ENCODE measurements around the gene PTGIS.

The PTGIS gene

DNA sequence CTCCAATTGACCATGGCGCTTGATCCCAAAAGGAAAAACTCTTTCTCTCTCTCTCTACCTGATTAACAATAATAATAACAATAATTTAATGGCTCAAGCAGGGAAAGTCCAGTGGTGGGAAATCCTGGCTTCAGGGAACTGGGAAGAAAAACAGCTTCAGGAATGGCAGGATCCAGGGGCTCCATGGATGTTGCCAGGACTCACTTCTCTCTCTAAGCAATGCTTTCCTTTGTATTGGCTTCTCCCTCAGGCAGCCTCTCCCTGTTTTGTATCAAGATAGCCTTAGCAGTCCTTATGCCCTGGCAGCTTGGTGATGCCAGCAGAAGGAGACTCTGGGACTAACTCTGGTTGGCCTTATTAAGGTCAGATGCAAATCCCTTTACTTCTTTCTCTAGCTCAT is 13.5 kb upstream of the PTGIS start:
- Histone ChIP-seq H3K9me3 (ENCODE audit: severe bottlenecking) (peaks cover 6% of the 10 kb centered on the region), H3K36me3 (no peaks in the 10 kb centered on the region), H3K27ac (no peak overlapping the region), H3K27me3 (ENCODE audit: insufficient read depth, low read depth, severe bottlenecking) (no peaks in the 10 kb centered on the region), H3K4me3 (ENCODE audit: low read depth, low read length) (no peak overlapping the region)
- TF ChIP-seq, protein P1, sequence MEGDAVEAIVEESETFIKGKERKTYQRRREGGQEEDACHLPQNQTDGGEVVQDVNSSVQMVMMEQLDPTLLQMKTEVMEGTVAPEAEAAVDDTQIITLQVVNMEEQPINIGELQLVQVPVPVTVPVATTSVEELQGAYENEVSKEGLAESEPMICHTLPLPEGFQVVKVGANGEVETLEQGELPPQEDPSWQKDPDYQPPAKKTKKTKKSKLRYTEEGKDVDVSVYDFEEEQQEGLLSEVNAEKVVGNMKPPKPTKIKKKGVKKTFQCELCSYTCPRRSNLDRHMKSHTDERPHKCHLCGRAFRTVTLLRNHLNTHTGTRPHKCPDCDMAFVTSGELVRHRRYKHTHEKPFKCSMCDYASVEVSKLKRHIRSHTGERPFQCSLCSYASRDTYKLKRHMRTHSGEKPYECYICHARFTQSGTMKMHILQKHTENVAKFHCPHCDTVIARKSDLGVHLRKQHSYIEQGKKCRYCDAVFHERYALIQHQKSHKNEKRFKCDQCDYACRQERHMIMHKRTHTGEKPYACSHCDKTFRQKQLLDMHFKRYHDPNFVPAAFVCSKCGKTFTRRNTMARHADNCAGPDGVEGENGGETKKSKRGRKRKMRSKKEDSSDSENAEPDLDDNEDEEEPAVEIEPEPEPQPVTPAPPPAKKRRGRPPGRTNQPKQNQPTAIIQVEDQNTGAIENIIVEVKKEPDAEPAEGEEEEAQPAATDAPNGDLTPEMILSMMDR (IDR thresholded peaks at IDR 0.05; ENCODE audit: low read depth, low read length) = no peak
- no peak for DNase-seq

DNA sequence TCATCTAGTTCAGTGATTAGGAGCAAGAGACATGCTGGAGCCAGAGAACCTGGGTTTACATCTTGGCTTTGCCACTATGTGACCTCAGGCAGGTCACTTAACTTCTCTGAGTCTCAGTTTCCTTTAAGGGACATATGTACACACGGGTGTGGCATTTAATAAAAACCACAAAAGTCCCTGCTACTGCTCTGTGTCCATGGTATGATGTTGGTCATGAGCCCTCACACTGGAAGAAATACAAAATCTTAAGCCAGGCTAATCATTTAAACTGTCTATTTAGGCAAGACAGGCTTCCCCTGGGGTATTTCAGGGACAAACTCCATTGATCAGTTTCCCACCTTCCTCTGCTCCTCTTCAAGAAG is 12.9 kb upstream of the PTGIS start:
- TF ChIP-seq, protein P1 (IDR thresholded peaks at IDR 0.05; ENCODE audit: low read depth, low read length) = no peak
- H3K36me3 ChIP-seq = no peaks in the 10 kb centered on the region
- H3K4me3 ChIP-seq (ENCODE audit: low read depth, low read length) = no peak overlapping the region
- DNase-seq = no peak
- no peak overlapping the region for H3K27ac ChIP-seq
- peaks cover 6% of the 10 kb centered on the region for H3K9me3 ChIP-seq (ENCODE audit: severe bottlenecking)
- no peaks in the 10 kb centered on the region for H3K27me3 ChIP-seq (ENCODE audit: insufficient read depth, low read depth, severe bottlenecking)

DNA sequence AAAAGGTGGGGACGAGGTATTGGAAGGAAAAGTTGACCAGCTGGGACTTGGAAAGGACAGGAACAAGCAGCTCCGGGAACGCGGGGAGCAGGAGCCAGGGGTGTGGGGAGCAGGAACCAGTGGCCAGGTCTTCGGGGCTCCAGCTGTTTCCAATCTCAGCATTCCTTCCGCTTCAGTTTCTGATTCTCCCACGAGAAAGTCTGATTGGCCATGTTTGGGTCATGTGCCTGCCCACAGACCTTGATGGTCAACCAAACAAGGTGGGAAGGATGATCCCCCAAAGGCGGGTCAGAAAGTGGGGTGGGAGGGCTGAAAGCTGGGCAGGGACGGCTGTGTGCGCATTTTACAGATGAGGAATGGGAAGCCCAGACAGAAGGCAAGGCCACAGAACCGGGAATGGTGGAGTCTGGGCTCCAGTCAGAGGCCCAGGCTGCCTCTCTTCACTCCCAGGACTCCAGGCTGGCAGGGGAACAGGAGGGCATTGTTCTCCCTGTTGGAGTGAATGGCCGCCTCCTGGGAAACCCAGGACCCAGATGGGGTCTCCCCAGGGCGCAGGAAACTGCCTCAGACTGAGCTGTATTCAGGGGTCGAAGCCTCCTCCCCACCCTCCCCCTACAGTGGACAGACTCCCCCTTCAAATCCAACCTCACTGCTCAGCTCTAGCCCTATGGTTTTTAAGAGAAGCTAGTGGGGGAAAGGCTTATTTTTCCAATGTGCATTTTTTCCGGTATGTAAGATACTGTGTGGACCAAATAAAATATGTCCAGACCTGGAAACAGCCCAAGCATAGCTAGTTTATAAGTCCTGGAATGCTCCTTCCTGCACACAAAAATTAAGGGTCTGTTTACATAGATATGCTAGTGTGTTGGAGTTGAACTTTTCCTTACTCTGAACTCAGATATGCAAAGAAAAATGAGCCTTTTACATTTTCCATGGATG is 12.2 kb upstream of the PTGIS start:
- no peaks in the 10 kb centered on the region for H3K36me3 ChIP-seq
- H3K9me3 ChIP-seq (ENCODE audit: severe bottlenecking) = peaks cover 6% of the 10 kb centered on the region
- DNase-seq = no peak
- H3K27ac ChIP-seq = no peak overlapping the region
- no peaks in the 10 kb centered on the region for H3K27me3 ChIP-seq (ENCODE audit: insufficient read depth, low read depth, severe bottlenecking)
- H3K4me3 ChIP-seq (ENCODE audit: low read depth, low read length) = no peak overlapping the region
- TF ChIP-seq, protein P1 (IDR thresholded peaks at IDR 0.05; ENCODE audit: low read depth, low read length) = no peak

DNA sequence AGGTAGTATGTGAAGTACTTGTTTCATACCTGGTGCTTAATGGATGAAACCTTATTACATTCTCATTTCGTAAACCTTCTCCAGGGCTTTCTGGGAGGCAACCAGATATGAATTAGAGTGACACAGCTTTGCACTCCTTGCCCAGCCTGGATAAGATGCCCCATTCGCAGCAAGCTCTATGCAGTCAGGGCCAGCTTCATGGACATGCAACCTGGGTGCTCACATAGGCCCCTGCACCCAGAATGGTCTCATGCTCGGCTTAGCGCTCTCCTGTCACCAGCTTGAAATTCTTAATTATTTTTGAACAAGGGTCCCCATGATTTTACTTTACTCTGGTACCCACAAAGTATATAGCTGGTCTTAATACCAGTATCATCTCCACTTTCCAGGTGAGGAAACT is 11.3 kb upstream of the PTGIS start:
- H3K27me3 ChIP-seq (ENCODE audit: insufficient read depth, low read depth, severe bottlenecking) = no peaks in the 10 kb centered on the region
- DNase-seq = no peak
- no peak overlapping the region for H3K27ac ChIP-seq
- H3K9me3 ChIP-seq (ENCODE audit: severe bottlenecking) = peaks cover 6% of the 10 kb centered on the region
- no peak overlapping the region for H3K4me3 ChIP-seq (ENCODE audit: low read depth, low read length)
- TF ChIP-seq, protein P1 (IDR thresholded peaks at IDR 0.05; ENCODE audit: low read depth, low read length) = no peak
- no peaks in the 10 kb centered on the region for H3K36me3 ChIP-seq

DNA sequence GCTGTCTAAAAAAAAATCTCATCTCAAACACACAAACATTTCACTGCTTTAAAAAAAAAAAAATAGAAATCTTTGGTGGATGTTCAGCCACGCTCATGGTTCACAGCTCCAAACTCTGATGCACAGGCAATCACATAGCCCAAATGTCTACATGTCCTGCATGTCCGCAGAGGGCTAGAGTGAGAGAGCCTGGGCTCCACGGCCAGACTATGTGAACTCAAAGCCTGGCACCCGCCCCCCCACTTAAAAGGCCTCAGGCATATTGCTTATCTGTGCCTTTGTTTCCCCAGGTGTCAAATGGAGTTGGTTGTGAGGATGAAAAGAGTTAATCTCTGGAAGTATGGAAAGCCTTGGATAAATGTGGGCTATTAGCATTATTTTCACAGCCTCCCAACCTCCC is 10.5 kb upstream of the PTGIS start:
- Histone ChIP-seq H3K36me3 (no peaks in the 10 kb centered on the region), H3K27me3 (ENCODE audit: insufficient read depth, low read depth, severe bottlenecking) (no peaks in the 10 kb centered on the region), H3K4me3 (ENCODE audit: low read depth, low read length) (no peak overlapping the region), H3K27ac (no peak overlapping the region), H3K9me3 (ENCODE audit: severe bottlenecking) (peaks cover 6% of the 10 kb centered on the region)
- TF ChIP-seq, protein P1 (IDR thresholded peaks at IDR 0.05; ENCODE audit: low read depth, low read length) = no peak
- DNase-seq = no peak

Measured in WERI-Rb-1 (cell line).